ENCODE results near the gene IL23R.

The IL23R gene

GRCh38 chr1:67273591-67273990 is 107.3 kb downstream of the IL23R start:
- H3K27me3 ChIP-seq (ENCODE audit: insufficient read depth, low read length) = no peaks in the 10 kb centered on the region
- 0 out of 2 replicates have a peak, but pooled peaks cover 6% of the 10 kb centered on the region for H3K9me3 ChIP-seq (ENCODE audit: insufficient read depth, low read depth, low read length)
- H3K4me3 ChIP-seq (ENCODE audit: low read length) = no peak overlapping the region
- no peak overlapping the region for H3K27ac ChIP-seq (ENCODE audit: low read depth, low read length)
- no peak overlapping the region for H3K9ac ChIP-seq (ENCODE audit: low read depth, low read length)
- 95% methylated on average over 4 of the region's 4 CpGs for WGBS
- H3K36me3 ChIP-seq (ENCODE audit: insufficient read depth, low read length) = no peaks in the 10 kb centered on the region
- no peaks in the 10 kb centered on the region for H3K4me1 ChIP-seq (ENCODE audit: insufficient read depth, low read length)

DNA sequence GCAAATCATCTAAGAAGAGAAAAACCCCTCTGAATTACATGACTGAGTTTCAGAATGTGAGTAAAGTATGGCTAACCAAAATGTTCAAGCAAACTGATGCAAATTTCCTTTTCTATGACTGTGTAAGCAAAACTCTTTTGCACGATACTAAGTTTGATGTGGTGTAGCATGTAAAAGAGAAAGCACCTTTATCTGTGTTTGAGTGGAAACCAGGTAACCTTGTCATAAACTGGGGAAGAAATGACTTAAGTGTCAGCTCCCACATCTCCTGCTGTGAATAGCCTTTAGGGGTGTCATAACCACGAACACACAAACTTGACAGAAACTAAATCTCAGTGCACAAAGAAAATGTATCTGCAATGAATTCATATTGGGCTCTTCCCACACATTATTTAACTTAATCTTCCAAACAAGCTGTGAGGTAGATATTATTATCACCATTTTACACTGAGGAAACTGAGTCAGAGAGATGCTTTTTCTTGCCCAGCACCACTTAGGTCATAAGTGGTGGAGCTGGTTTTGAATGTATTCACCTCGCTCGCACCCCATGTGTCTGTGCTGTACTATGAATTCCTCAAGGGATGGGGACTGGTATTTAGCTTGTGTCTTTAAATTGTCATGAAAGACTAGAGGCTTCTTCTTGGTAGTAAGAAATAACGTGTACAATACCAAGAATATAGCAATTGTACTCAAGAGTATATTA is 108.5 kb downstream of the IL23R start:
- no peaks in the 10 kb centered on the region for H3K27me3 ChIP-seq (ENCODE audit: insufficient read depth, low read length)
- no peaks in the 10 kb centered on the region for H3K36me3 ChIP-seq (ENCODE audit: insufficient read depth, low read length)
- H3K4me1 ChIP-seq (ENCODE audit: insufficient read depth, low read length) = no peaks in the 10 kb centered on the region
- WGBS = 95% methylated on average over 5 of the region's 5 CpGs
- H3K9me3 ChIP-seq (ENCODE audit: insufficient read depth, low read depth, low read length) = 0 out of 2 replicates have a peak, but pooled peaks cover 6% of the 10 kb centered on the region
- H3K9ac ChIP-seq (ENCODE audit: low read depth, low read length) = no peak overlapping the region
- H3K4me3 ChIP-seq (ENCODE audit: low read length) = no peak overlapping the region
- H3K27ac ChIP-seq (ENCODE audit: low read depth, low read length) = no peak overlapping the region

DNA sequence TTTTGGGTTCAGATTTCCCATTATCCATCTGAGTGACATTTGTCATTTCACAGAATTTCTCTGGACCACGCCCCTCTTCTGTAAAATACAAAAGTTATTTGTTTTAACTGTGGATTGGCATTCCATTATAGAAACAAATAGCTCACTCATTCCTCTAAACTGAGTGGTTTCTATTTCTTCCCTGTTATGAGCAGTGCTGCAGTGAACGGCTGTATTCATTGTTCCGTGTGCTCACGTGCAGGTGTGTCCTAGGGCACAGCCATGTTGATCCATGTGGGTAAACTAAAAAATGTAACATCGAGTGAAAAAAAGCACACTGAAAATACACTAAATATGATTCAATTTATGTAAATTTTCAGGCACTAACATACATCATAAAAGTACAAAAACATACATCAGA is 114.4 kb downstream of the IL23R start:
- Histone ChIP-seq H3K27me3 (ENCODE audit: insufficient read depth, low read length) (no peaks in the 10 kb centered on the region), H3K4me1 (ENCODE audit: insufficient read depth, low read length) (no peaks in the 10 kb centered on the region), H3K36me3 (ENCODE audit: insufficient read depth, low read length) (no peaks in the 10 kb centered on the region), H3K9me3 (ENCODE audit: insufficient read depth, low read depth, low read length) (no peaks in the 10 kb centered on the region), H3K27ac (ENCODE audit: low read depth, low read length) (no peak overlapping the region), H3K9ac (ENCODE audit: low read depth, low read length) (no peak overlapping the region), H3K4me3 (ENCODE audit: low read length) (no peak overlapping the region)
- 97% methylated on average over 5 of the region's 5 CpGs for WGBS

- 73% methylated on average over 3 of the region's 3 CpGs for WGBS
- H3K9me3 ChIP-seq (ENCODE audit: insufficient read depth, low read depth, low read length) = no peaks in the 10 kb centered on the region
- H3K36me3 ChIP-seq (ENCODE audit: insufficient read depth, low read length) = no peaks in the 10 kb centered on the region
Measured at GRCh38 chr1:67281244-67281643, 115.0 kb downstream of the IL23R start.

DNA sequence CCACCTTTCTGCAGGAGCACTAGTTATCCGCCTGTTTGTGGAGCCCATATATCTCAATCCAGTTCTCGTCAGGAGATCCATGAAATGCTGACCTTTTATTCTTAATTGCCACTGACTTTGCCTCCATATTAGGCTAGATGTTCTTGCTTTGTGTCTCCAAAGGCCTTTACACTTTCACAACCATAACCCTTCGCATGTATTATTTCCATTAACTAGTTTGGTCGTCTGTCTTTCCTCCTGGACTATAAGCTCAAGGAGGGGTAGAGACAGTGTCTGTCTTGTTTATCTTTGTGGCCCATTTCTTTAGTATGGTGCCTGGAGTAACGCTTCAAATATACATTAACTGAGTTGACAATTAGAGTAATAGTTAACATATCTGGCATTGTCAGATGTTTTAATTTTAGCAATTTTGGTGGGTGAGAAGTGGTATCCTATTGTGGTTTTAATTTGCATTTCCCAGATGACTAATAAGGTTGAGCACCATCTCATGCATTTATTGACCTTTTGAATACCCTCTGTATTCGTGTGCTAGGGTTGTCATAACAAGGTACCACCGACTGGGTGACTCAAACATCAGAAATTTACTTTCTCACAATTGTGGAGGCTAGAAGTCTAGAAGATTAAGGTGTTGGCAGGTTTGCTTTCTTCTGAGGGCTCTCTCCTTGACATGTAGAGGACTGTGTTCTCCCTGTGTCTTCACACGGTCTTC is 119.7 kb downstream of the IL23R start:
- Histone ChIP-seq H3K27me3 (ENCODE audit: insufficient read depth, low read length) (no peaks in the 10 kb centered on the region), H3K36me3 (ENCODE audit: insufficient read depth, low read length) (no peaks in the 10 kb centered on the region), H3K4me3 (ENCODE audit: low read length) (no peak overlapping the region), H3K9ac (ENCODE audit: low read depth, low read length) (no peak overlapping the region), H3K9me3 (ENCODE audit: insufficient read depth, low read depth, low read length) (no peaks in the 10 kb centered on the region), H3K27ac (ENCODE audit: low read depth, low read length) (no peak overlapping the region), H3K4me1 (ENCODE audit: insufficient read depth, low read length) (no peaks in the 10 kb centered on the region)
- WGBS = 88% methylated on average over 8 of the region's 8 CpGs

More at GRCh38 chr1:67281244-67281643, 115.0 kb downstream of the IL23R start:
- no peaks in the 10 kb centered on the region for H3K27me3 ChIP-seq (ENCODE audit: insufficient read depth, low read length)
- H3K9ac ChIP-seq (ENCODE audit: low read depth, low read length) = no peak overlapping the region
- H3K27ac ChIP-seq (ENCODE audit: low read depth, low read length) = no peak overlapping the region
- H3K4me3 ChIP-seq (ENCODE audit: low read length) = no peak overlapping the region
- no peaks in the 10 kb centered on the region for H3K4me1 ChIP-seq (ENCODE audit: insufficient read depth, low read length)

DNA sequence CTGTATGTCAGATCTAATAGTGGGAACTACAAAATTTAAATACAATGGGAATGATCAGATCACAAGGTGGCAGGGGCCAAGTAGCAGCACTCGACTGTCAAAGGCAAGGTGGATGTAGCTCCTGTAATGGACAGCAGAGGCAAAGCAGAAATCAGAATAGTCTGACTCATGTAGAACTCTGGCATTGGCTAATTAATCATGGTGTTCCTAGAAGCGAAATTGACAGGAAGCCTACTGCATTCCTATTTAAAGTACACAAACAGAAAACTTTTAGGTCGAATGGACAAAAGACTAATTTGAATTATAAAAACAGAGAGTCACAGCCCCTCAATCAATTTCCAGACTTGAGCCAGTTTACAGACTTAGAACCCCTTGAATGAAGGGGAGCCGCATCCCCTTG is 124.0 kb downstream of the IL23R start:
- no peaks in the 10 kb centered on the region for H3K9me3 ChIP-seq (ENCODE audit: insufficient read depth, low read depth, low read length)
- H3K4me3 ChIP-seq (ENCODE audit: low read length) = no peak overlapping the region
- no peaks in the 10 kb centered on the region for H3K4me1 ChIP-seq (ENCODE audit: insufficient read depth, low read length)
- H3K9ac ChIP-seq (ENCODE audit: low read depth, low read length) = no peak overlapping the region
- no peak overlapping the region for H3K27ac ChIP-seq (ENCODE audit: low read depth, low read length)
- 90% methylated on average over 4 of the region's 4 CpGs for WGBS
- H3K27me3 ChIP-seq (ENCODE audit: insufficient read depth, low read length) = no peaks in the 10 kb centered on the region
- H3K36me3 ChIP-seq (ENCODE audit: insufficient read depth, low read length) = no peaks in the 10 kb centered on the region

- H3K27ac ChIP-seq (ENCODE audit: low read depth, low read length) = no peak overlapping the region
- no peaks in the 10 kb centered on the region for H3K27me3 ChIP-seq (ENCODE audit: insufficient read depth, low read length)
- 91% methylated on average over 9 of the region's 9 CpGs for WGBS
- no peak overlapping the region for H3K4me3 ChIP-seq (ENCODE audit: low read length)
- H3K9me3 ChIP-seq (ENCODE audit: insufficient read depth, low read depth, low read length) = no peaks in the 10 kb centered on the region
- no peak overlapping the region for H3K9ac ChIP-seq (ENCODE audit: low read depth, low read length)
- no peaks in the 10 kb centered on the region for H3K4me1 ChIP-seq (ENCODE audit: insufficient read depth, low read length)
- H3K36me3 ChIP-seq (ENCODE audit: insufficient read depth, low read length) = no peaks in the 10 kb centered on the region
Measured at GRCh38 chr1:67294836-67295617, 128.8 kb downstream of the IL23R start.

- no peak overlapping the region for H3K4me3 ChIP-seq (ENCODE audit: low read length)
- no CpG with 5 or more reads among the region's 2 CpGs for WGBS
- H3K9me3 ChIP-seq (ENCODE audit: insufficient read depth, low read depth, low read length) = no peaks in the 10 kb centered on the region
- H3K36me3 ChIP-seq (ENCODE audit: insufficient read depth, low read length) = no peaks in the 10 kb centered on the region
- no peak overlapping the region for H3K9ac ChIP-seq (ENCODE audit: low read depth, low read length)
- H3K27me3 ChIP-seq (ENCODE audit: insufficient read depth, low read length) = no peaks in the 10 kb centered on the region
- no peak overlapping the region for H3K27ac ChIP-seq (ENCODE audit: low read depth, low read length)
- no peaks in the 10 kb centered on the region for H3K4me1 ChIP-seq (ENCODE audit: insufficient read depth, low read length)
Measured at GRCh38 chr1:67298762-67299161, 132.5 kb downstream of the IL23R start.

DNA sequence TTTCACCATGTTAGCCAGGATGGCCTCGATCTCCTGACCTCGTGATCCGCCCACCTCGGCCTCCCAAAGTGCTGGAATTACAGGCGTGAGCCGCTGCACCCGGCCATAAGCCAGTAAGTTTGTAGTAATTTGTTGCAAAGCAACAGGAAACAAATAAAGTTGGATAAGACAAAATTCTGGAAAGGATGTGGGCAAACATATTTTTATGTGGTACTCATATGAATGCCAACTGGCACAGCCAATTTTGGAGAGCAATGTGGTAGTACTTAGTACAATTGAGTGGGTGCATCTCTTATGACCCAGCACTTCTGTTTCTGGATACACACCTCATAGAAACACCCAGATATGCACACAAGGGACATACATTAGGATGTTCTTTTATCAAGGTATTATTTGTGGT is 133.0 kb downstream of the IL23R start:
- WGBS = 97% methylated on average over 7 of the region's 7 CpGs
- H3K36me3 ChIP-seq (ENCODE audit: insufficient read depth, low read length) = no peaks in the 10 kb centered on the region
- H3K9ac ChIP-seq (ENCODE audit: low read depth, low read length) = no peak overlapping the region
- no peaks in the 10 kb centered on the region for H3K9me3 ChIP-seq (ENCODE audit: insufficient read depth, low read depth, low read length)
- no peaks in the 10 kb centered on the region for H3K4me1 ChIP-seq (ENCODE audit: insufficient read depth, low read length)
- H3K4me3 ChIP-seq (ENCODE audit: low read length) = no peak overlapping the region
- no peak overlapping the region for H3K27ac ChIP-seq (ENCODE audit: low read depth, low read length)
- H3K27me3 ChIP-seq (ENCODE audit: insufficient read depth, low read length) = no peaks in the 10 kb centered on the region

- Histone ChIP-seq H3K4me1 (ENCODE audit: insufficient read depth, low read length) (no peaks in the 10 kb centered on the region), H3K9ac (ENCODE audit: low read depth, low read length) (no peak overlapping the region), H3K27me3 (ENCODE audit: insufficient read depth, low read length) (peaks cover 4% of the 10 kb centered on the region), H3K27ac (ENCODE audit: low read depth, low read length) (no peak overlapping the region), H3K36me3 (ENCODE audit: insufficient read depth, low read length) (no peaks in the 10 kb centered on the region), H3K4me3 (ENCODE audit: low read length) (no peak overlapping the region), H3K9me3 (ENCODE audit: insufficient read depth, low read depth, low read length) (no peaks in the 10 kb centered on the region)
- WGBS = 83% methylated on average over 1 of the region's 2 CpGs
Measured at GRCh38 chr1:67300561-67300960, 134.3 kb downstream of the IL23R start.

DNA sequence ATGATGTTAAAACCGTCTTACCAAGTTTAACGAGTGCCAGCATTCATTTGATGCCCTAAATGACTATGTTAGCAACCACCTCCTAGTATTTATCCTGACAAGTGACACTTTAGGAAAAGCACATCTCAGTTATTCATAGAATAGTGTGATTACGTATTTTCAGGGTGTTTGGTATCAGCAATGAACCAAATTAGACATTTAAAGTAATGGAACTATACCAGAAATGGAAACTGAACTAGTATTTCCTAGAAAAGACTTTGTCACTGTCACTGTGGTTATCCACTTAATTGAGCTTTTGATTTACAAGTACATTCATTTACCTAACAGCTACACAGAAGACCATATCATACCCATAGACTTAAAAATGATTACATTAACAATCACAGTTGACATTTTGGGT is 137.8 kb downstream of the IL23R start:
- H3K36me3 ChIP-seq (ENCODE audit: insufficient read depth, low read length) = no peaks in the 10 kb centered on the region
- no peaks in the 10 kb centered on the region for H3K9me3 ChIP-seq (ENCODE audit: insufficient read depth, low read depth, low read length)
- H3K9ac ChIP-seq (ENCODE audit: low read depth, low read length) = no peak overlapping the region
- H3K27me3 ChIP-seq (ENCODE audit: insufficient read depth, low read length) = peaks cover 36% of the 10 kb centered on the region
- 93% methylated on average over 2 of the region's 3 CpGs for WGBS
- H3K27ac ChIP-seq (ENCODE audit: low read depth, low read length) = no peak overlapping the region
- no peaks in the 10 kb centered on the region for H3K4me1 ChIP-seq (ENCODE audit: insufficient read depth, low read length)
- H3K4me3 ChIP-seq (ENCODE audit: low read length) = no peak overlapping the region

Measured in HUES64 (cell line).